H9 (cell line): ENCODE results near the gene CDC6. TPM values are rescaled to one million over a fixed set of nuclear protein-coding genes. Genes with fewer than 3 reads are reported as not detected.

Experiments
- DNase-seq: peaks from one replicate; pipeline ENCODE4 v3.0.0-alpha.2; 2017
- H2AFZ ChIP-seq: one replicate; pipeline ENCODE4 v1.6.1; 2013; ENCODE audit warnings: mild to moderate bottlenecking, low read length, control low read depth, moderate library complexity
- H2AK5ac ChIP-seq: 2 replicates; pipeline ENCODE4 v1.6.1; 2013; ENCODE audit warnings: low read length, control low read depth, mixed read lengths; ENCODE audit not compliant: insufficient read length
- H2BK120ac ChIP-seq: one replicate; pipeline ENCODE4 v1.6.1; 2013; ENCODE audit warnings: low read depth, mild to moderate bottlenecking, low read length, control low read depth, inconsistent platforms; ENCODE audit not compliant: poor library complexity, severe bottlenecking
- H2BK12ac ChIP-seq: 2 replicates; pipeline ENCODE4 v1.6.1; 2013; ENCODE audit warnings: low read length, control low read depth, mixed read lengths, low read depth; ENCODE audit not compliant: insufficient read length
- H2BK15ac ChIP-seq: 2 replicates; pipeline ENCODE4 v1.6.1; 2013; ENCODE audit warnings: low read depth, low read length, control low read depth
- H2BK20ac ChIP-seq: one replicate; pipeline ENCODE4 v1.6.1; 2013; ENCODE audit warnings: low read depth, mild to moderate bottlenecking, low read length, control low read depth, inconsistent platforms; ENCODE audit not compliant: poor library complexity, severe bottlenecking
- H2BK5ac ChIP-seq: 2 replicates; pipeline ENCODE4 v1.6.1; 2013; ENCODE audit warnings: low read length, control low read depth, mixed read lengths; ENCODE audit not compliant: insufficient read length
- H3K14ac ChIP-seq: 2 replicates; pipeline ENCODE4 v1.6.1; 2013; ENCODE audit warnings: low read length, control low read depth; ENCODE audit not compliant: insufficient read depth
- H3K18ac ChIP-seq: 2 replicates; pipeline ENCODE4 v1.6.1; 2013; ENCODE audit warnings: low read depth, mild to moderate bottlenecking, mixed read lengths, low read length, control low read depth; ENCODE audit not compliant: insufficient read length
- H3K23ac ChIP-seq: 2 replicates; pipeline ENCODE4 v1.6.1; 2013; ENCODE audit warnings: low read length, control low read depth, mixed read lengths, low read depth; ENCODE audit not compliant: insufficient read length
- H3K23me2 ChIP-seq: 2 replicates; pipeline ENCODE4 v1.6.1; 2013; ENCODE audit warnings: low read depth, mild to moderate bottlenecking, mixed read lengths, low read length, control low read depth; ENCODE audit not compliant: insufficient read length, poor library complexity, severe bottlenecking
- H3K27ac ChIP-seq: 2 replicates; pipeline ENCODE4 v1.5.1; 2013; ENCODE audit warnings: low read length, control low read depth, mixed read lengths, low read depth; ENCODE audit not compliant: insufficient read length
- H3K27me3 ChIP-seq: 2 replicates; pipeline ENCODE4 v1.6.1; 2013; ENCODE audit warnings: low read length, control low read depth, inconsistent platforms; ENCODE audit not compliant: insufficient read depth
- H3K4ac ChIP-seq: 2 replicates; pipeline ENCODE4 v1.6.1; 2013; ENCODE audit warnings: low read depth, mild to moderate bottlenecking, control low read depth, inconsistent platforms, low read length, moderate library complexity
- H3K4me1 ChIP-seq: 2 replicates; pipeline ENCODE4 v1.6.1; 2013; ENCODE audit warnings: low read length, control low read depth, inconsistent platforms; ENCODE audit not compliant: insufficient read depth
- H3K4me2 ChIP-seq: 2 replicates; pipeline ENCODE4 v1.6.1; 2013; ENCODE audit warnings: low read length, control low read depth, mixed read lengths; ENCODE audit not compliant: insufficient read length, insufficient read depth
- H3K56ac ChIP-seq: 2 replicates; pipeline ENCODE4 v1.6.1; 2013; ENCODE audit warnings: low read depth, mild to moderate bottlenecking, mixed read lengths, low read length, control low read depth; ENCODE audit not compliant: insufficient read length
- H3K79me1 ChIP-seq: 2 replicates; pipeline ENCODE4 v1.6.1; 2013; ENCODE audit warnings: low read depth, mild to moderate bottlenecking, moderate library complexity, low read length, control low read depth, inconsistent platforms; ENCODE audit not compliant: insufficient read depth, poor library complexity, severe bottlenecking
- H3K79me2 ChIP-seq: 2 replicates; pipeline ENCODE4 v1.6.1; 2013; ENCODE audit warnings: low read length, control low read depth, inconsistent platforms; ENCODE audit not compliant: insufficient read depth
- H3K9ac ChIP-seq: 2 replicates; pipeline ENCODE4 v1.6.1; 2013; ENCODE audit warnings: low read length, control low read depth, mixed read lengths; ENCODE audit not compliant: insufficient read length; ENCODE audit errors: extremely low read depth
- H3K9me3 ChIP-seq: one replicate; pipeline ENCODE4 v1.6.1; 2013; ENCODE audit warnings: low read depth, low read length, inconsistent platforms; ENCODE audit not compliant: control insufficient read depth
- H3T11ph ChIP-seq: one replicate; pipeline ENCODE4 v1.6.1; 2013; ENCODE audit warnings: mild to moderate bottlenecking, low read length, control low read depth, inconsistent platforms
- H4K20me1 ChIP-seq: one replicate; pipeline ENCODE4 v1.6.1; 2013; ENCODE audit not compliant: control insufficient read depth, insufficient read length, insufficient read depth
- H4K5ac ChIP-seq: 2 replicates; pipeline ENCODE4 v1.6.1; 2013; ENCODE audit warnings: low read depth, mild to moderate bottlenecking, mixed read lengths, low read length, control low read depth; ENCODE audit not compliant: insufficient read length
- H4K8ac ChIP-seq: replicated peaks from 2 replicates; pipeline ENCODE4 v1.6.1; 2013; ENCODE audit warnings: low read length, control low read depth, mixed read lengths, low read depth; ENCODE audit not compliant: insufficient read length
- H4K91ac ChIP-seq: 2 replicates; pipeline ENCODE4 v1.6.1; 2013; ENCODE audit warnings: low read depth, mild to moderate bottlenecking, moderate library complexity, mixed read lengths, low read length, control low read depth; ENCODE audit not compliant: insufficient read length
- H3K27ac Mint-ChIP-seq, 3 experiments: 2 replicates in 2 of 3; 3 replicates in 1 of 3; pipeline ENCODE4 v1.8.0; 2020 to 2021; ENCODE audit warnings: mixed read lengths in 3 of 3, mild to moderate bottlenecking in 1 of 3, moderate library complexity in 1 of 3
- H3K27me3 Mint-ChIP-seq: 2 replicates; pipeline ENCODE4 v1.8.0; 2021; ENCODE audit warnings: low read depth, mild to moderate bottlenecking, moderate library complexity, mixed read lengths
- H3K36me3 Mint-ChIP-seq, 3 experiments: 2 replicates in 2 of 3; 3 replicates in 1 of 3; pipeline ENCODE4 v1.8.0; 2020 to 2021; ENCODE audit warnings: low read depth in 3 of 3, mixed read lengths in 3 of 3; ENCODE audit not compliant: insufficient read depth in 1 of 3
- H3K4me1 Mint-ChIP-seq, 2 experiments: 2 replicates each; pipeline ENCODE4 v1.8.0; 2020; ENCODE audit warnings: mixed read lengths in 2 of 2
- H3K4me3 Mint-ChIP-seq, 2 experiments: 2 replicates in 1 of 2; 3 replicates in 1 of 2; pipeline ENCODE4 v1.8.0; 2020 to 2021; ENCODE audit warnings: mild to moderate bottlenecking in 2 of 2, mixed read lengths in 2 of 2, moderate library complexity in 1 of 2
- H3K9me3 Mint-ChIP-seq, 2 experiments: 2 replicates in 1 of 2; 3 replicates in 1 of 2; pipeline ENCODE4 v1.8.0; 2020; ENCODE audit warnings: mild to moderate bottlenecking in 2 of 2, mixed read lengths in 2 of 2, moderate library complexity in 1 of 2
- CTCF ChIP-seq: fragments of 200-600 bp; sonication (generic); conservative IDR thresholded peaks from 3 replicates; pipeline ENCODE4 v1.8.0; 2021; ENCODE audit warnings: antibody characterized with exemption, mild to moderate bottlenecking
- WGBS: extraction: QIAGEN DNeasy Blood & Tissue Kit; methylation state at CpG from one replicate; pipeline ENCODE4 v1.1.7; 2013; ENCODE audit warnings: missing lambda C conversion rate, low lambda C conversion rate, mixed read lengths; ENCODE audit not compliant: insufficient read length; ENCODE audit errors: extremely low coverage; 5-methylcytosine and 5-hydroxymethylcytosine counted together
- total RNA-seq: library from RNA; stranded (reverse); gene quantifications from 2 replicates; pipeline ENCODE4 v1.2.1, GENCODE V29; 2021

CDC6 gene
- total RNA-seq, 1 experiment from 2014 or later: 131 TPM

- Histone ChIP-seq H3K79me1 (no peaks in the 10 kb centered on the region), H3K23me2 (no peaks in the 10 kb centered on the region), H2AFZ (no peak overlapping the region), H4K91ac (no peak overlapping the region), H3K14ac (no peak overlapping the region), H4K20me1 (no peaks in the 10 kb centered on the region), H4K8ac (no peak overlapping the region), H3K27me3 (no peaks in the 10 kb centered on the region), H2AK5ac (no peak overlapping the region), H3K4me1 (peaks cover 7% of the 10 kb centered on the region; the same call in 1 of the 2 replicates), H3K18ac (no peak overlapping the region), H3K9ac (no peak overlapping the region), H3K4me2 (no peak overlapping the region), H3K27ac (no peak overlapping the region), H3K23ac (no peak overlapping the region), H2BK120ac (no peak overlapping the region), H3K79me2 (no peaks in the 10 kb centered on the region), H4K5ac (no peak overlapping the region), H2BK5ac (no peak overlapping the region), H3K4ac (no peak overlapping the region), H2BK12ac (no peak overlapping the region), H3T11ph (no peak overlapping the region), H3K56ac (no peak overlapping the region), H2BK20ac (no peak overlapping the region), H2BK15ac (no peak overlapping the region), H3K9me3 (no peaks in the 10 kb centered on the region)
- Mint-ChIP-seq H3K27me3 (no peaks in the 10 kb centered on the region; the same call in 1 of the 2 replicates), H3K36me3 (peaks cover 33 to 57% (median 56%) of the 10 kb centered on the region in 3 experiments; a peak in 6 of 7 replicates), H3K27ac (peak overlapping the region in 1 of 3 experiments; percentile 59; a peak in 1 of 7 replicates), H3K4me1 (peaks cover 16 to 21% of the 10 kb centered on the region in 2 experiments), H3K4me3 (no peak overlapping the region), H3K9me3 (no peaks in the 10 kb centered on the region)
- no peak for DNase-seq
- no CpG with 5 or more reads among the region's 4 CpGs for WGBS
- no peak for TF ChIP-seq CTCF
These were observed 8.3 kb upstream of the CDC6 start for GRCh38 chr17:40279402-40279801.
